GM12878 (cell line): ENCODE measurements around the gene TREML1. TPM values are rescaled to one million over a fixed set of nuclear protein-coding genes. Genes with fewer than 3 reads are reported as not detected.

ENCODE experiments used
- ATAC-seq: fragments of 200-7000 bp; cut with Tn5 transposase; 3 replicates; pipeline ENCODE4 v1.9.1; 2020; ENCODE audit warnings: mild to moderate bottlenecking, moderate library complexity
- BruUV-seq: library from RNA; stranded (reverse); fragments of 400-500 nt; replicated peaks from 2 replicates; lab custom pipeline; 2021; lab: Mats Ljungman, UMichigan
- CTCF ChIA-PET: fragments of 300-600 bp; sonication (Branson Sonifier 250); formaldehyde crosslinking; extraction: SDS; loops from one replicate; lab custom pipeline; 2021; ENCODE audit warnings: inconsistent platforms; lab: Yijun Ruan, JAX
- POLR2A ChIA-PET: fragments of 350-600 bp; formaldehyde crosslinking; extraction: SDS; loops from one replicate; lab custom pipeline; 2021; ENCODE audit warnings: inconsistent platforms; lab: Charles Lee
- RAD21 ChIA-PET: fragments of 300-600 bp; sonication (Branson Sonifier 250); formaldehyde crosslinking; loops from one replicate; lab custom pipeline; 2023; ENCODE audit warnings: antibody characterized with exemption; ENCODE audit not compliant: unreplicated experiment; lab: Charles Lee
- SMC1A ChIA-PET: fragments of 300-600 bp; sonication (Branson Sonifier 250); formaldehyde crosslinking; loops from one replicate; lab custom pipeline; 2023; ENCODE audit not compliant: unreplicated experiment, uncharacterized antibody; lab: Charles Lee
- DNase-seq: peaks from one replicate; pipeline ENCODE4 v3.0.0-alpha.2; 2011; ENCODE audit warnings: low read depth, low spot score
- FAIRE-seq: peaks from 3 replicates; lab custom pipeline; 2011; peaks lifted over from hg19 to GRCh38; lab: Jason Lieb, UNC
- H2AFZ ChIP-seq: 2 replicates; pipeline ENCODE4 v1.6.0; 2011; ENCODE audit warnings: low read depth, low read length, control low read depth; ENCODE audit not compliant: control insufficient read depth
- H3K27ac ChIP-seq: 2 replicates; pipeline ENCODE4 v1.5.1; 2011; ENCODE audit warnings: control low read depth; ENCODE audit not compliant: control insufficient read depth, insufficient read depth
- H3K27me3 ChIP-seq, 2 experiments: replicated peaks in 1 of 2; 2 replicates each; pipeline versions ENCODE4 v1.6.0 to v1.6.1; 2011; ENCODE audit warnings: low read length in 1 of 2; ENCODE audit not compliant: control insufficient read depth in 2 of 2, insufficient read depth in 2 of 2
- H3K36me3 ChIP-seq, 2 experiments: 2 replicates each; pipeline ENCODE4 v1.5.1; 2011; ENCODE audit warnings: low read length in 1 of 2; ENCODE audit not compliant: control insufficient read depth in 2 of 2, insufficient read depth in 2 of 2
- H3K4me1 ChIP-seq: 2 replicates; pipeline ENCODE4 v1.6.1; 2011; ENCODE audit warnings: mild to moderate bottlenecking, low read length, moderate library complexity, mixed read lengths; ENCODE audit not compliant: control insufficient read depth, insufficient read depth
- H3K4me2 ChIP-seq: 2 replicates; pipeline ENCODE4 v1.6.0; 2011; ENCODE audit warnings: control low read depth; ENCODE audit not compliant: control insufficient read depth, insufficient read depth
- H3K4me3 ChIP-seq: fragments of 200-600 bp; sonication (generic); 2 replicates; pipeline ENCODE4 v1.5.1; 2016
- H3K79me2 ChIP-seq: 2 replicates; pipeline ENCODE4 v1.6.0; 2011; ENCODE audit warnings: low read length; ENCODE audit not compliant: control insufficient read depth, insufficient read depth
- H3K9ac ChIP-seq: 2 replicates; pipeline ENCODE4 v1.8.0; 2011; ENCODE audit warnings: low read length, control low read depth, mixed read lengths; ENCODE audit not compliant: control insufficient read depth, insufficient read depth
- H3K9me3 ChIP-seq: replicated peaks from 3 replicates; pipeline ENCODE4 v1.5.1; 2011; ENCODE audit warnings: mild to moderate bottlenecking, low read length; ENCODE audit not compliant: control insufficient read depth, insufficient read depth
- H4K20me1 ChIP-seq: 2 replicates; pipeline ENCODE4 v1.6.0; 2011; ENCODE audit not compliant: control insufficient read depth, insufficient read depth
- CREM ChIP-seq: IDR thresholded peaks from 2 replicates; pipeline ENCODE4 v1.6.1; 2014; ENCODE audit warnings: antibody characterized with exemption, low read depth
- ELK1 ChIP-seq: IDR thresholded peaks from 2 replicates; pipeline ENCODE4 v1.6.1; 2012; ENCODE audit warnings: low read depth, low read length, improper control_type of control experiment
- HDGF ChIP-seq: fragments of 450-650 bp; IDR thresholded peaks from 2 replicates; pipeline ENCODE4 v1.6.1; 2016; ENCODE audit warnings: antibody characterized with exemption
- HSF1 ChIP-seq: fragments of 150-350 bp; IDR thresholded peaks from 2 replicates; pipeline ENCODE4 v1.6.1; 2014; ENCODE audit warnings: mild to moderate bottlenecking, low read depth, low read length
- IRF3 ChIP-seq: fragments of 450-650 bp; IDR thresholded peaks from 2 replicates; pipeline ENCODE4 v1.6.1; 2014; ENCODE audit warnings: mild to moderate bottlenecking
- IRF4 ChIP-seq: IDR thresholded peaks from 2 replicates; pipeline ENCODE4 v1.6.1; 2011; ENCODE audit warnings: low read depth, low read length
- MYB ChIP-seq: fragments of 150-350 bp; IDR thresholded peaks from 2 replicates; pipeline ENCODE4 v1.6.1; 2014; ENCODE audit warnings: mild to moderate bottlenecking, low read depth, low read length, borderline replicate concordance
- SRF ChIP-seq, 2 experiments: IDR thresholded peaks; 2 replicates each; pipeline ENCODE4 v1.6.1; 2011; ENCODE audit warnings: low read depth in 2 of 2, low read length in 2 of 2, mild to moderate bottlenecking in 1 of 2, moderate library complexity in 1 of 2
- ZNF384 ChIP-seq: IDR thresholded peaks from 2 replicates; pipeline ENCODE4 v1.6.1; 2012; ENCODE audit warnings: low read depth, mild to moderate bottlenecking, low read length, improper control_type of control experiment, borderline replicate concordance
- WGBS: methylation state at CpG from one replicate; pipeline ENCODE4 v1.1.6; 2016; ENCODE audit warnings: low lambda C conversion rate; ENCODE audit not compliant: insufficient replicate concordance, insufficient coverage; ENCODE audit errors: missing lambda C conversion rate; 5-methylcytosine and 5-hydroxymethylcytosine counted together
- in situ Hi-C: fragments of 300-500 bp; cut with MboI; formaldehyde crosslinking; loops from 9 replicates; pipeline ENCODE4 v1.14.3; 2018; ENCODE audit warnings: mixed read lengths
- intact Hi-C: fragments of 100-400 bp; cut with micrococcal nuclease; formaldehyde crosslinking; loops from one replicate; pipeline ENCODE4 v1.14.2; 2022; ENCODE audit not compliant: unreplicated experiment
- polyA plus RNA-seq, 11 experiments: library from polyadenylated mRNA; depleted of rRNA in 4 of 11; unstranded in 6 of 11; stranded (reverse) in 5 of 11; fragments of >200 nt; fragmentation: Nextera tagmentation in 4 of 11; fragmentation: Illumina TruSeq in 1 of 11; extraction: Ambion mirVana in 4 of 11; extraction: Trizol in 1 of 11; gene quantifications; 1 replicate in 1 of 11; 2 replicates in 10 of 11; pipeline versions ENCODE4 v1.2.1 to v1.2.3, GENCODE V29; 2011 to 2016; ENCODE audit warnings: inconsistent platforms in 2 of 11, missing spikeins in 2 of 11, low read depth in 1 of 11
- total RNA-seq, 4 experiments: library from RNA; depleted of rRNA in 3 of 4; stranded (reverse); fragments of >200 nt in 3 of 4; fragmentation: Illumina TruSeq in 1 of 4; extraction: Trizol in 1 of 4; gene quantifications; 2 replicates each; pipeline versions ENCODE4 v1.2.1 to v1.2.3, GENCODE V29; 2013 to 2021

TREML1 gene
- total and polyA plus RNA-seq, 10 of the 15 experiments (the other 5 are each of a cell fraction or from before 2014, with no cell fraction given), result 0.21 TPM; not detected in 9

- no TSS peak for BruUV-seq
- Histone ChIP-seq H4K20me1 (no peaks in the 10 kb centered on the region), H2AFZ (peak overlapping the region; percentile 81), H3K9me3 (no peaks in the 10 kb centered on the region), H3K36me3 (no peaks in the 10 kb centered on the region), H3K4me2 (peak overlapping the region; percentile 82), H3K79me2 (peaks cover 2% of the 10 kb centered on the region; the same call in 1 of the 2 replicates), H3K4me3 (no peak overlapping the region; the same call in 1 of the 2 replicates), H3K9ac (peak overlapping the region; percentile 38; the same call in 1 of the 2 replicates), H3K27me3 (no peaks in the 10 kb centered on the region), H3K4me1 (peaks cover 32% of the 10 kb centered on the region), H3K27ac (peak overlapping the region; percentile 94)
- ChIA-PET RAD21 (interaction anchor here (2.9 kb wide), 1 partner anchor 97 kb away, joined by 10 read pairs; no protein-coding TSS in a partner anchor), SMC1A (interaction anchor here (0.7 to 1.3 kb wide), 4 partner anchors 87 to 113 kb away, joined by 3 to 5 read pairs (median 3); no protein-coding TSS in a partner anchor), POLR2A (no interaction called here), CTCF (interaction anchor here (0.8 to 1.6 kb wide), 3 partner anchors 19 to 118 kb away, joined by 3 to 6 read pairs (median 3); no protein-coding TSS in a partner anchor)
- ATAC-seq (no peak; the same call in 2 of the 3 replicates), FAIRE-seq (no peak), DNase-seq (no peak)
- intact Hi-C loops (no loop called here), in situ Hi-C loops (no loop called here)
- 66% methylated on average over 8 of the region's 8 CpGs for WGBS
- no peak for TF ChIP-seq ZNF384
- TF ChIP-seq SRF (IDR thresholded peaks at IDR 0.05; ENCODE audit: low read depth in 2 of 2, low read length in 2 of 2), result no peak
- peak; percentile 79; the same call in 1 of the 2 replicates for TF ChIP-seq HDGF
- TF ChIP-seq HSF1, result no peak
- TF ChIP-seq IRF4, result no peak
- TF ChIP-seq MYB, result no peak
- peak; percentile 24; the same call in 1 of the 2 replicates for TF ChIP-seq CREM
- no peak for TF ChIP-seq ELK1
- no peak for TF ChIP-seq IRF3
Measured at GRCh38 chr6:41201764-41202173, 47.6 kb upstream of the TREML1 start.
